GM19395 (cell line): ENCODE data around the gene KIF24.
"Not testable (repeated sequence)": the region's sequence is repeated elsewhere in the genome, so short reads cannot be mapped to it uniquely, and the experiment has no call there.

ENCODE experiments used
- ATAC-seq: cut with Tn5 transposase; IDR thresholded peaks from one replicate; pipeline ENCODE4 v1.9.1; 2021; ENCODE audit warnings: mild to moderate bottlenecking, moderate library complexity; ENCODE audit not compliant: unreplicated experiment

KIF24 gene

GRCh38 chr9:34328500-34328986 lies 525 bp downstream of the KIF24 start:
- ATAC-seq: peak; percentile 12

GRCh38 chr9:34326690-34327089 lies 2.4 kb downstream of the KIF24 start:
- no peak for ATAC-seq

- ATAC-seq: no peak
Observed at GRCh38 chr9:34322899-34323591, 6.0 kb downstream of the KIF24 start.

- ATAC-seq: no peak
Observed at GRCh38 chr9:34321451-34321850, 7.6 kb downstream of the KIF24 start.

- no peak for ATAC-seq
Observed at GRCh38 chr9:34318163-34318790, 10.8 kb downstream of the KIF24 start.

GRCh38 chr9:34317436-34317835 lies 11.6 kb downstream of the KIF24 start:
- ATAC-seq: no peak

- ATAC-seq: no peak
Observed at GRCh38 chr9:34311499-34312185, 17.4 kb downstream of the KIF24 start.

- no peak for ATAC-seq
Observed at GRCh38 chr9:34310215-34310614, 18.9 kb downstream of the KIF24 start.

- ATAC-seq: not testable (repeated sequence)
Observed at GRCh38 chr9:34308316-34308715, 20.8 kb downstream of the KIF24 start.

- ATAC-seq: not testable (repeated sequence)
Observed at GRCh38 chr9:34301064-34301463, 28.0 kb downstream of the KIF24 start.

- no peak for ATAC-seq
Observed at GRCh38 chr9:34292552-34292951, 36.5 kb downstream of the KIF24 start.

GRCh38 chr9:34291423-34291822 lies 37.6 kb downstream of the KIF24 start:
- ATAC-seq: no peak

- no peak for ATAC-seq
Observed at GRCh38 chr9:34291023-34291422, 38.0 kb downstream of the KIF24 start.

- no peak for ATAC-seq
Observed at GRCh38 chr9:34289159-34289558, 39.9 kb downstream of the KIF24 start.

- ATAC-seq: no peak
Observed at GRCh38 chr9:34282096-34282495, 47.0 kb downstream of the KIF24 start.

- ATAC-seq: no peak
Observed at GRCh38 chr9:34279411-34279810, 49.7 kb downstream of the KIF24 start.
